Skin of body (tissue), 2 donors: ENCODE measurements around the gene TRAK2. TPM values are rescaled to one million over a fixed set of nuclear protein-coding genes. Genes with fewer than 3 reads are reported as not detected.
"Not testable (repeated sequence)": the region's sequence is repeated elsewhere in the genome, so short reads cannot be mapped to it uniquely, and the experiment has no call there.

Experiments used
- DNase-seq: peaks from one replicate; lab custom pipeline; 2025; lab: John Stamatoyannopoulos, UW
- total RNA-seq: library from RNA; depleted of rRNA; stranded (reverse); fragments of >200 nt; gene quantifications from one replicate; pipeline ENCODE4 v1.2.3, GENCODE V29; 2014

Gene TRAK2
- total RNA-seq, 1 donor from 2014 or later, result 32.5 TPM

DNA sequence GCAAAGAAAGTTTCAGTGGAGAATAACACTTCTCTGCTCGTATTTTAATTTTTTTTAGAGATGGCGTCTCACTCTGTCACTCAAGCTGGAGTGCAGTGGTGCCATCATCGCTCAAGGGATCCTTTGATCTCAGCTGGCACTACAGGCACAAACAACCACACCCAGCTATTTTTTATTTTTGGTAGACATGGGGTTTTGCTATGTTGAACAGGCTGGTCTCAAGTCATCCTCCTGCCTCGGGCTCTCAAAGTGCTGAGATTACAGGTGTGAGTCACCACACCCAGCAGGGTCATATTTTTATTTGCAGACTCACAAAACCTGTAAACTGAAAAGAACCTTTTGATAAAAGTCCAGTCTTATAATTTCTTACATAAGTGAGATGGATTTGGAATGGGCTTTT is 2.6 kb downstream of the TRAK2 start:
- DNase-seq, result no peak

- DNase-seq, result no peak
Observed at GRCh38 chr2:201448061-201448460, 3.2 kb downstream of the TRAK2 start.

- no peak for DNase-seq
Observed at GRCh38 chr2:201447086-201447485, 4.2 kb downstream of the TRAK2 start.

- no peak for DNase-seq
Observed at GRCh38 chr2:201444746-201445465, 6.4 kb downstream of the TRAK2 start.

DNA sequence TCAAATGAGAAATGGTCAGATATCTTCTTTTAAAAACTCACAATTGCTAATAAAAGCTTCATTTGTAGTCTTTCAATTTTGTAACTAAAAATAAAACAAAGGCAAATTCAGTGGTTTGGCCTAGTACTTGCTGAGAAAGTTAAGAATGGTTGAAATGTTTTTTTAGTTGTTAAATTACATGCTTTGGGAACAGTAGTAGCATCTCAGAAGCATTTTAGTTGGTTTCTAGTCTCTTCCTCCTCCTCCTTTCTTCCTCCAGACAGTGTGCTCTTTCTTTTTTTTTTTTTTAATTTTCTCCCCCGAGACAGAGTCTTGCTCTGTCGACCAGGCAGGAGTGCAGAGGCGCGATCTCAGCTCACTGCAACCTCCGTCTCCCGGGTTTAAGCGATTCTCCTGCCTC is 9.8 kb downstream of the TRAK2 start:
- no peak for DNase-seq

DNA sequence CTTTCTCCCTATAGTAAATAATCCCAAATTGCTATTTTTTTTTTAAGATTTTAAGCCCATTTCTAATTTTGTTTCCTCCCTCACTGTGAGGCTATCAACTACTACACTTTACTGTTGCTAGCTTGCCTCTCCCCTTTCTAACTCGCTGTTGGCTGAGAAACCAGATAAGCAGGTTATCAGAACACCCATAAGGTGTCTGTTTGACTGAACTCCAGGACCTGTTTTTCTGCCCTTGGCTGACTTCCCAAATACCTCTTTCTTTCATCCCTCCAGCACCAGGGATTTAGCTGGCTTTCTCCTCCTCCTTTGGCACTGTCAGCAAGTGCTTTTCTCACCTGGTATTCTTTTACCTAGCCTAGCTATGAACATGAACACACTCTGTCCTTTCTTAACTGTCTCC is 11.1 kb downstream of the TRAK2 start:
- no peak for DNase-seq

GRCh38 chr2:201439336-201439922 is 11.8 kb downstream of the TRAK2 start:
- DNase-seq, result not testable (repeated sequence)

- DNase-seq, result no peak
Observed at GRCh38 chr2:201436141-201436540, 15.1 kb downstream of the TRAK2 start.

GRCh38 chr2:201433394-201433995 is 17.8 kb downstream of the TRAK2 start:
- DNase-seq, result no peak

DNA sequence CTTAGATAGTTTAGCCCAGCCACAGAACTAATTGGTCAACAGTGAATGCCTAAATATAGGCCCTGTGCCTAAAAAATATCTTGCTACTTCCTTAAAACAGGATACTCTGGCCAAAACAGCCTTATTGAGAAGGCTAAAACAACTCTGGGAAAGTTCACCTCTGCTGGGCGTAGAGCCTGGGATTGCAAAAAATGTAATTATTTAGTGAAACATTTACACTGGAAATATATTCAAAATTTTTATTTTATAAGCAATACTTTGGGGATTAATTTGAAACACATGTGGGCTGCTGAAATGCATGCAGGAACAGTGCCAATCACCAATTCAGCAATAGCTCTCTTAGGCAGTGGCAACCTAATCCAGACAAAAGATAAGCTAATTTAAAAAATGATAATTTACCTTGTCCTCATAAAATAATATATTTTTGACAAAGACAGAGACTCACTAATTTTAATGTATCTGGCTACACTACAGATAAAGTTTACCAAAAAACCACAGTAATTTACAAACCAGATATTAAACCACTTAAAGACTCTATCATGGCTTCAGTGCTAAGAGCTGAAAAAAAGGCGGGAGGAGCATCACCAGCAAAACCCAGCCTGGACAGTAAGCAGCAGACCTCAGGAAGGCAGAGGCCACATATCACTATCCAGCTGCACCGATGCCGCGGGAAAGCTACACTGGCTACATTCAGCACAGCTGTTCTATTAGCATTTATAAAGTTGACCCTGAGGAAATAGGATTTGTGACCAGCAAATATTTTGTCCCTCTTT is 18.5 kb downstream of the TRAK2 start:
- peak; percentile 36 for DNase-seq

DNA sequence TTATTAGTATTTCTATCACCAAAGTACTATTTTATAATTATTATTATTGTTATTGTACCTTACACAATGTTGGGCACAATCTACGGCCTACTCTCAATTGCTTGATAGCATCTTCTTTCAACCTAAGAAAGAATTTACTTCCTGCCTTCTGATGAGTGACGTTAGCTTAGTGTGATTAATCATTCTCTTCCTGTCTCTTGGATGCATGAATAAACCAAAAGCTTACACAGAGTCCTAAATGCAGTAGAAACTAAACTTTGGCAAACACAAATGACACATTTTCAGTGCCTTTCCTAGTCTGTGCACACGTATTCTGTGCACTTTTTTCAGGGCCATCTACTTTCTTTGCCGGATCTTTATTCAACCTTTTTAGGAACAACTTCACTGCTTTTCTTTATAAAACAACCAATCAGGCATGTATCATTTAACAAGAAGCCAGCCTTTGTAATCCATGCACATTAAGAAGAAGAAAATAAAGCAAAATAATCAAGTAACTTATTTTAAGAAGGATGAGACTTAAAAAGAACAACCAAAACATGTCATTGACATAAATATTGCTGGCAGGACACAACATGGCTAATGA is 19.1 kb downstream of the TRAK2 start:
- DNase-seq, result peak; percentile 25

DNA sequence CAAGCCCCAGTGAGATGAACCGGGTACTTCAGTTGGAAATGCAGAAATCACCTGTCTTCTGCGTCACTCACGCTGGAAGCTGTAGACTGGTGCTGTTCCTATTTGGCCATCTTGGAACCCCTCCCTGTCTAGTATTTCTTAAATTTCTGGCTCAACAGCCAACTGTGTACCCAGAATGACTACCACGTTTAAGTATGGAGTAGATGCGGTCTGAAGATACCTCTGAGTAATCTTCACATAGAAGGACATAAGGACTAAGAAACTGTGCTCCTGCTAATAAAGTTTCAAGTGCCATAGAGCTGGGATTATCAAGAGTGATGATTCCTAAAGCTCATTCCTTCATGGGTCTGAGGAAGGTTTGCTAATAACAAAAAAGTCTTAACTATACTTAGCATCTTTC is 20.4 kb downstream of the TRAK2 start:
- DNase-seq, result no peak

- not testable (repeated sequence) for DNase-seq
Observed at GRCh38 chr2:201430322-201430721, 20.9 kb downstream of the TRAK2 start.

DNA sequence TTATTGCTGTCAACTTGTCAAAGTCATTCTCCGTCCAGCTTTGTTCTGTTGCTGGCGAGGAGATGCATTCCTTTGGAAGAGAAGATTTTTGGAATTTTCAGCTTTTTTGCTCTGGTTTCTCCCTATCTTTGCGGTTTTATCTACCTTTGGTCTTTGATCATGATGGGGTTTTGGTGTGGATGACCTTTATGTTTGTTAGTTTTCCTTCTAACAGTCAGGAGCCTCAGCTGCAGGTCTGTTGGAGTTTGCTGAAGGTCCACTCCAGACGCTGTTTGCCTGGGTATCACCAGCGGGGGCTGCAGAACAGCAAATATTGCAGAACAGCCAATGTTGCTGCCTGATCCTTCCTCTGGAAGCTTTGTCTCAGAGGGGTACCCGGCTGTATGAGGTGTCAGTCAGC is 21.4 kb downstream of the TRAK2 start:
- not testable (repeated sequence) for DNase-seq

GRCh38 chr2:201428366-201428765 is 22.9 kb downstream of the TRAK2 start:
- DNase-seq, result not testable (repeated sequence)

DNA sequence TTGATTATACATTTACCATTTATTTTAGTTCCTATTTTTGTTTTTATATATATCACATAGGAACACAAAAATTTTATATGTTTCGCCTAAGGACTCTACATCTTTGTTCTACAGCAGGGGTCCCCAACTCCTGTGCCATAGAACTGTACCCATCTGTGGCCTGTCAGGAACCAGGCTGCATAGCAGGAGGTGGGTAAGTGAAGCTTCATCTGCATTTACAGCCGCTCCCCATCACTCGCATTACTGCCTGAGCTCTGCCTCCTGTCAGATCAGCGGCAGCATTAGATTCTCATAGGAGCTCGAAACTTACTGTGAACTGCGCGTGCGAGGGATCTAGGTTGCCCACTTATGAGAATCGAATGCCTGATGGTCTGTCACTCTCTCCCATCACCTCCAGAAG is 25.3 kb downstream of the TRAK2 start:
- no peak for DNase-seq

DNA sequence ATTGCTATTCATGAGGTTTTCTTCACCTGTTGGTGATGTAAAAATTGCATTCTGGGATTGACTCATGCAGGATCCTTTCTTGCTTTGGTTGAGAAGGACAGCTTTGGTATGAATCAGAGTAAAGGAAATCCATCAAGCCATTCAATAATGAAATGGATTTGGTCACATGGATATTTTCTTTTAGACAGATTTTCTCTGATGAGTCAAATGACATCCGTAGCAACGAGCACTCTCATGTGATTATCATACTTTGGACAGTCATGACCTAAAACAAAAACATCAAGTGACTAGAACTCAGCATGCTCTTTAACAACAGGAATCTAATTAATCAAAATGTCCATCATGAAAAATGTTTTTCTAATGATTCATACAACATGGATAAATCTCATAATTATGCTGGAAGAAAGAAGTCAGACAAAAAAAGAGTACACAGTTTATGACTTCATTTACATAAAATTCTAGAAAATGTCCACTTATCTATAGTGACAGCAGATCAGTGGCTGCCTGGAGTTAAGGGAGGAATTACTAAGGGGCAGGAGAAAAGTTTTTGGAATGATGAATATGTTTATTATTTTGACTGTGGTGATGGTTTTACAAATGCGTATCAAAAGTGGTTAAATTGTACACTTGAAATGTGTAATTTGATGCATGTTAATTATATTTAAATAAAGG is 30.7 kb downstream of the TRAK2 start:
- DNase-seq, result no peak

- no peak for DNase-seq
Observed at GRCh38 chr2:201419986-201420385, 31.3 kb downstream of the TRAK2 start.

- no peak for DNase-seq
Observed at GRCh38 chr2:201419057-201419635, 32.1 kb downstream of the TRAK2 start.

GRCh38 chr2:201415149-201415548 is 36.1 kb downstream of the TRAK2 start:
- DNase-seq, result no peak
